T-cell (primary cell): ENCODE results near the gene FMN2. TPM values are rescaled to one million over a fixed set of nuclear protein-coding genes. Genes with fewer than 3 reads are reported as not detected.

Source experiments
- ATAC-seq, 4 experiments: fragments of 200-7000 bp in 3 of 4; fragments of 150-1000 bp in 1 of 4; cut with Tn5 transposase; replicated peaks in 1 of 4; 1 replicate in 3 of 4; 2 replicates in 1 of 4; pipeline ENCODE4 v1.10.0; 2021; ENCODE audit warnings: moderate library complexity in 3 of 4, mild to moderate bottlenecking in 2 of 4, moderate number of reproducible peaks in 1 of 4
- CTCF ChIA-PET, 2 donors: fragments of 300-600 bp; sonication (Branson Sonifier 250); formaldehyde crosslinking; loops; one replicate each; lab custom pipeline; 2022; ENCODE audit warnings: antibody characterized with exemption in 2 of 2; lab: Charles Lee
- POLR2A ChIA-PET, 2 donors: fragments of 300-600 bp; sonication (Branson Sonifier 250); formaldehyde crosslinking; loops; one replicate each; lab custom pipeline; 2022; ENCODE audit warnings: antibody characterized with exemption in 2 of 2; lab: Charles Lee
- DNase-seq, 35 experiments: peaks; one replicate each; pipeline versions ENCODE4 v3.0.0 to v3.0.0-alpha.2; 2013 to 2023
- H3K27ac ChIP-seq: one replicate; pipeline ENCODE4 v1.5.1; 2013; ENCODE audit warnings: low read length
- H3K27me3 ChIP-seq, 2 experiments: replicated peaks in 1 of 2; 1 replicate in 1 of 2; 2 replicates in 1 of 2; pipeline versions ENCODE4 v1.6.1 to v1.7.0; 2013; ENCODE audit warnings: low read length in 1 of 2, mixed read lengths in 1 of 2; ENCODE audit not compliant: control insufficient read depth in 2 of 2, insufficient read depth in 2 of 2; ENCODE audit errors: extremely low read depth in 1 of 2
- H3K36me3 ChIP-seq, 2 donors: 1 replicate in 1 of 2; 2 replicates in 1 of 2; pipeline versions ENCODE4 v1.6.1 to v1.7.0; 2013; ENCODE audit warnings: low read length in 1 of 2; ENCODE audit not compliant: control insufficient read depth in 2 of 2, insufficient read depth in 1 of 2; ENCODE audit errors: extremely low read depth in 1 of 2
- H3K4me1 ChIP-seq, 2 experiments: 1 replicate in 1 of 2; 2 replicates in 1 of 2; pipeline versions ENCODE4 v1.6.1 to v1.7.0; 2013; ENCODE audit warnings: low read length in 2 of 2, mixed read lengths in 1 of 2; ENCODE audit not compliant: insufficient read depth in 2 of 2, control insufficient read depth in 1 of 2; ENCODE audit errors: extremely low read depth in 1 of 2
- H3K4me3 ChIP-seq, 2 donors: 1 replicate in 1 of 2; 2 replicates in 1 of 2; pipeline versions ENCODE4 v1.5.1 to v1.7.0; 2013; ENCODE audit warnings: mild to moderate bottlenecking in 2 of 2, low read length in 1 of 2, moderate library complexity in 1 of 2; ENCODE audit not compliant: control insufficient read depth in 1 of 2; ENCODE audit errors: extremely low read depth in 1 of 2
- H3K9me3 ChIP-seq: 2 replicates; pipeline ENCODE4 v1.7.0; 2013
- H3K27ac Mint-ChIP-seq, 2 donors: one replicate each; pipeline ENCODE4 v1.8.0; 2020 to 2021; ENCODE audit warnings: mild to moderate bottlenecking in 2 of 2, mixed read lengths in 2 of 2
- H3K27me3 Mint-ChIP-seq, 2 donors: one replicate each; pipeline ENCODE4 v1.8.0; 2021 to 2022; ENCODE audit warnings: mixed read lengths in 2 of 2
- H3K36me3 Mint-ChIP-seq: one replicate; pipeline ENCODE4 v1.8.0; 2021; ENCODE audit warnings: mixed read lengths
- H3K4me1 Mint-ChIP-seq, 3 donors: one replicate each; pipeline ENCODE4 v1.8.0; 2020 to 2022; ENCODE audit warnings: mixed read lengths in 3 of 3, mild to moderate bottlenecking in 1 of 3
- H3K4me3 Mint-ChIP-seq, 3 donors: one replicate each; pipeline ENCODE4 v1.8.0; 2020 to 2022; ENCODE audit warnings: mild to moderate bottlenecking in 3 of 3, mixed read lengths in 3 of 3, moderate library complexity in 3 of 3
- H3K9me3 Mint-ChIP-seq, 3 donors: one replicate each; pipeline ENCODE4 v1.8.0; 2020 to 2022; ENCODE audit warnings: mixed read lengths in 3 of 3
- WGBS: methylation state at CpG from one replicate; pipeline ENCODE4 v1.1.5; 2013; ENCODE audit warnings: missing lambda C conversion rate; ENCODE audit not compliant: insufficient coverage; 5-methylcytosine and 5-hydroxymethylcytosine counted together
- total RNA-seq, 35 experiments: library from RNA in 6 of 35; stranded (reverse) in 6 of 35; fragments of 120-200 nt in 1 of 35; gene quantifications; one replicate each; pipeline versions ENCODE4 v1.2.1 to v1.2.4 and lab custom pipeline; 2013 to 2026

The FMN2 gene
- total RNA-seq, 5 donors from 2014 or later (not counting 1 experiment from before 2014, with no cell fraction given), result not detected

- H3K4me3 ChIP-seq, result no peak overlapping the region
- ATAC-seq (no peak), DNase-seq (no peak)
- Mint-ChIP-seq H3K27ac (no peak overlapping the region), H3K4me1 (no peaks in the 10 kb centered on the region), H3K36me3 (no peaks in the 10 kb centered on the region), H3K9me3 (peaks cover 0 to 5% (median 0%) of the 10 kb centered on the region in 3 donors), H3K27me3 (peaks cover 16 to 18% of the 10 kb centered on the region in 2 donors), H3K4me3 (no peak overlapping the region)
- WGBS, result 67% methylated on average over 1 of the region's 8 CpGs
- ChIA-PET POLR2A (no interaction called here), CTCF (no interaction called here)
- no peaks in the 10 kb centered on the region for H3K4me1 ChIP-seq
- H3K27ac ChIP-seq, result no peak overlapping the region
- H3K27me3 ChIP-seq, result peaks cover 3 to 4% of the 10 kb centered on the region in 2 experiments
- no peaks in the 10 kb centered on the region for H3K9me3 ChIP-seq
- no peaks in the 10 kb centered on the region for H3K36me3 ChIP-seq
Observed at GRCh38 chr1:240084749-240085148, 6.9 kb upstream of the FMN2 start.

- CTCF ChIA-PET, result no interaction called here
- Mint-ChIP-seq H3K27me3 (peaks cover 29 to 32% of the 10 kb centered on the region in 2 donors), H3K9me3 (peaks cover 0 to 5% (median 0%) of the 10 kb centered on the region in 3 donors), H3K4me3 (no peak overlapping the region), H3K4me1 (peaks cover 0 to 7% (median 4%) of the 10 kb centered on the region in 3 donors), H3K36me3 (no peaks in the 10 kb centered on the region), H3K27ac (no peak overlapping the region)
- WGBS, result no CpG with 5 or more reads among the region's 1 CpG
- peaks cover 3 to 11% of the 10 kb centered on the region in 2 experiments for H3K27me3 ChIP-seq
- no peaks in the 10 kb centered on the region for H3K9me3 ChIP-seq
- no peaks in the 10 kb centered on the region for H3K36me3 ChIP-seq
- no peak overlapping the region for H3K4me3 ChIP-seq
- DNase-seq, result no peak
- H3K4me1 ChIP-seq, result no peaks in the 10 kb centered on the region
- ATAC-seq, result no peak
- POLR2A ChIA-PET, result no interaction called here
- H3K27ac ChIP-seq, result no peak overlapping the region
Observed at GRCh38 chr1:240086726-240087125, 5.0 kb upstream of the FMN2 start.

- Mint-ChIP-seq H3K36me3 (no peaks in the 10 kb centered on the region), H3K9me3 (peaks cover 0 to 5% (median 0%) of the 10 kb centered on the region in 3 donors), H3K27ac (no peak overlapping the region), H3K4me3 (no peak overlapping the region), H3K27me3 (peaks cover 33 to 35% of the 10 kb centered on the region in 2 donors), H3K4me1 (peaks cover 0 to 11% (median 4%) of the 10 kb centered on the region in 3 donors)
- ATAC-seq, result no peak
- H3K9me3 ChIP-seq, result no peaks in the 10 kb centered on the region
- ChIA-PET POLR2A (no interaction called here), CTCF (interaction anchor here in 1 of 2 donors (0.6 kb wide), 1 partner anchor 1780 kb away, joined by 4 read pairs; no protein-coding TSS in a partner anchor)
- no peaks in the 10 kb centered on the region for H3K4me1 ChIP-seq
- H3K27me3 ChIP-seq, result peaks cover 14 to 22% of the 10 kb centered on the region in 2 experiments
- no peaks in the 10 kb centered on the region for H3K36me3 ChIP-seq
- no peak overlapping the region for H3K27ac ChIP-seq
- WGBS, result no CpG with 5 or more reads among the region's 2 CpGs
- DNase-seq, result no peak
- no peak overlapping the region for H3K4me3 ChIP-seq
Observed at GRCh38 chr1:240090014-240090413, 1.7 kb upstream of the FMN2 start.

GRCh38 chr1:240090957-240091600, 604 bp upstream of the FMN2 start:
- Histone ChIP-seq H3K9me3 (no peaks in the 10 kb centered on the region), H3K27ac (no peak overlapping the region), H3K4me1 (no peaks in the 10 kb centered on the region), H3K36me3 (no peaks in the 10 kb centered on the region), H3K27me3 (peaks cover 14 to 22% of the 10 kb centered on the region in 2 experiments), H3K4me3 (no peak overlapping the region)
- 50% methylated on average over 2 of the region's 5 CpGs for WGBS
- peaks cover 0 to 5% (median 0%) of the 10 kb centered on the region in 3 donors for H3K9me3 Mint-ChIP-seq
- H3K27ac Mint-ChIP-seq, result no peak overlapping the region
- POLR2A ChIA-PET, result no interaction called here
- no peaks in the 10 kb centered on the region for H3K36me3 Mint-ChIP-seq
- peaks cover 0 to 11% (median 4%) of the 10 kb centered on the region in 3 donors for H3K4me1 Mint-ChIP-seq
- CTCF ChIA-PET, result no interaction called here
- ATAC-seq (no peak), DNase-seq (no peak)
- H3K27me3 Mint-ChIP-seq, result peaks cover 29 to 39% of the 10 kb centered on the region in 2 donors
- H3K4me3 Mint-ChIP-seq, result peak overlapping the region in 1 of 3 donors; percentile 46

- Mint-ChIP-seq H3K36me3 (no peaks in the 10 kb centered on the region), H3K4me3 (no peak overlapping the region), H3K4me1 (peaks cover 0 to 11% (median 4%) of the 10 kb centered on the region in 3 donors), H3K27me3 (peaks cover 31 to 35% of the 10 kb centered on the region in 2 donors), H3K9me3 (peaks cover 0 to 5% (median 0%) of the 10 kb centered on the region in 3 donors), H3K27ac (no peak overlapping the region)
- POLR2A ChIA-PET, result no interaction called here
- DNase-seq (no peak), ATAC-seq (no peak)
- H3K27ac ChIP-seq, result no peak overlapping the region
- no peak overlapping the region for H3K4me3 ChIP-seq
- peaks cover 14 to 22% of the 10 kb centered on the region in 2 experiments for H3K27me3 ChIP-seq
- H3K4me1 ChIP-seq, result no peaks in the 10 kb centered on the region
- no peaks in the 10 kb centered on the region for H3K9me3 ChIP-seq
- H3K36me3 ChIP-seq, result no peaks in the 10 kb centered on the region
- 8% methylated on average over 59 of the region's 70 CpGs for WGBS
- CTCF ChIA-PET, result no interaction called here
Observed at GRCh38 chr1:240092301-240093119, 827 bp downstream of the FMN2 start.

- ATAC-seq (no peak), DNase-seq (no peak)
- Mint-ChIP-seq H3K36me3 (no peaks in the 10 kb centered on the region), H3K4me1 (peaks cover 0 to 11% (median 4%) of the 10 kb centered on the region in 3 donors), H3K27me3 (peaks cover 25 to 33% of the 10 kb centered on the region in 2 donors), H3K4me3 (no peak overlapping the region), H3K27ac (no peak overlapping the region), H3K9me3 (no peaks in the 10 kb centered on the region)
- ChIA-PET CTCF (no interaction called here), POLR2A (no interaction called here)
- Histone ChIP-seq H3K36me3 (no peaks in the 10 kb centered on the region), H3K27me3 (peaks cover 14 to 22% of the 10 kb centered on the region in 2 experiments), H3K4me1 (no peaks in the 10 kb centered on the region), H3K4me3 (no peak overlapping the region), H3K9me3 (no peaks in the 10 kb centered on the region), H3K27ac (no peak overlapping the region)
- 10% methylated on average over 50 of the region's 65 CpGs for WGBS
Observed at GRCh38 chr1:240093120-240093961, 1.7 kb downstream of the FMN2 start.
